OCI-LY1 (cell line): Measurements from ENCODE around the gene CASTOR2.
"Not testable (repeated sequence)": the region's sequence is repeated elsewhere in the genome, so short reads cannot be mapped to it uniquely, and the experiment has no call there.

Source experiments
- H2AFZ ChIP-seq: fragments of 200-600 bp; sonication (generic), shearing (Covaris generic); 2 replicates; pipeline ENCODE4 v1.6.0; 2014; ENCODE audit warnings: antibody characterized with exemption, mild to moderate bottlenecking, low read length
- H3F3A ChIP-seq: fragments of 200-600 bp; sonication (generic), shearing (Covaris generic); 2 replicates; pipeline ENCODE4 v1.6.0; 2014; ENCODE audit warnings: mild to moderate bottlenecking, antibody characterized with exemption, low read length, moderate library complexity; ENCODE audit not compliant: insufficient read depth
- H3K27ac ChIP-seq: fragments of 200-600 bp; sonication (generic); 2 replicates; pipeline ENCODE4 v1.5.1; 2014; ENCODE audit warnings: low read length, mixed run types, mild to moderate bottlenecking, low read depth; ENCODE audit not compliant: poor library complexity, severe bottlenecking
- H3K27me3 ChIP-seq: fragments of 200-600 bp; sonication (generic); 2 replicates; pipeline ENCODE4 v1.6.0; 2014; ENCODE audit warnings: antibody characterized with exemption, mild to moderate bottlenecking, low read length, moderate library complexity; ENCODE audit not compliant: insufficient read depth
- H3K36me3 ChIP-seq: fragments of 200-600 bp; sonication (generic); 2 replicates; pipeline ENCODE4 v1.6.1; 2014; ENCODE audit warnings: mild to moderate bottlenecking, antibody characterized with exemption, low read length, moderate library complexity, mixed read lengths; ENCODE audit not compliant: insufficient read depth
- H3K4me1 ChIP-seq: fragments of 200-600 bp; sonication (generic); 2 replicates; pipeline ENCODE4 v1.5.1; 2014; ENCODE audit warnings: mild to moderate bottlenecking, low read length, moderate library complexity; ENCODE audit not compliant: insufficient read depth, severe bottlenecking
- H3K4me2 ChIP-seq: fragments of 200-600 bp; sonication (generic), shearing (Covaris generic); 2 replicates; pipeline ENCODE4 v1.6.1; 2014; ENCODE audit warnings: low read length
- H3K4me3 ChIP-seq: fragments of 200-600 bp; sonication (generic); 2 replicates; pipeline ENCODE4 v1.5.1; 2014; ENCODE audit warnings: low read length, low read depth, mild to moderate bottlenecking, mixed read lengths; ENCODE audit not compliant: poor library complexity, severe bottlenecking
- H3K79me2 ChIP-seq: fragments of 200-600 bp; shearing (Covaris generic); 2 replicates; pipeline ENCODE4 v1.6.1; 2016; ENCODE audit warnings: mixed run types, low read length, mixed read lengths; ENCODE audit not compliant: insufficient read depth
- H3K9ac ChIP-seq: fragments of 200-600 bp; sonication (generic), shearing (Covaris generic); 2 replicates; pipeline ENCODE4 v1.6.1; 2014; ENCODE audit warnings: mild to moderate bottlenecking, low read length, mixed read lengths
- H3K9me2 ChIP-seq: fragments of 200-600 bp; sonication (generic), shearing (Covaris generic); 2 replicates; pipeline ENCODE4 v1.6.1; 2014; ENCODE audit warnings: low read depth, mild to moderate bottlenecking, low read length, mixed read lengths
- H3K9me3 ChIP-seq: fragments of 200-600 bp; shearing (Covaris generic); 2 replicates; pipeline ENCODE4 v1.6.1; 2014; ENCODE audit warnings: low read length, mixed read lengths
- H4K20me1 ChIP-seq: fragments of 200-600 bp; sonication (generic), shearing (Covaris generic); 2 replicates; pipeline ENCODE4 v1.6.0; 2016; ENCODE audit warnings: mild to moderate bottlenecking, low read length; ENCODE audit not compliant: insufficient read depth

The CASTOR2 gene

DNA sequence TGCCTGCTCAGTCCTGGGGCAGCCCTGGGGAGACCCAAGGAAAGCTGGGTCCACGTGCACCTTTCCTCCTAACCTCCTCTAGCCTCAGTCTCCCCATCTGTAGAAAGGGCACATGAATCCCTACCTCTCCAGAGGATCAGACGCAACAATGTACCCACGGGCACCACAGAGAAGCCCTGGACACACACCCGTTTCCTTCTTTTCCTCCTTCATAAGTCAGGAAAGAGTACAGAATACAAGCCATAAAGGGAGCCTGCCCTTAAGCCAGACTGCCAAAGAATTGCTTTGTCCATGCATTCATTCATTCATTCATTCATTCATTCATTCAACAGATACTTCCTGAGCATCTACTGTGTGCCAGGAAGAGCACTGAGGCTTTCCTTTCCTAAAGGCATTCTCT is 20.6 kb upstream of the CASTOR2 start:
- not testable (repeated sequence) for H4K20me1 ChIP-seq, H3K4me2 ChIP-seq, H3K4me1 ChIP-seq, H3K36me3 ChIP-seq, H3F3A ChIP-seq, H3K27ac ChIP-seq, H2AFZ ChIP-seq, H3K9me3 ChIP-seq, H3K27me3 ChIP-seq, H3K4me3 ChIP-seq, H3K9ac ChIP-seq, H3K9me2 ChIP-seq, H3K79me2 ChIP-seq

DNA sequence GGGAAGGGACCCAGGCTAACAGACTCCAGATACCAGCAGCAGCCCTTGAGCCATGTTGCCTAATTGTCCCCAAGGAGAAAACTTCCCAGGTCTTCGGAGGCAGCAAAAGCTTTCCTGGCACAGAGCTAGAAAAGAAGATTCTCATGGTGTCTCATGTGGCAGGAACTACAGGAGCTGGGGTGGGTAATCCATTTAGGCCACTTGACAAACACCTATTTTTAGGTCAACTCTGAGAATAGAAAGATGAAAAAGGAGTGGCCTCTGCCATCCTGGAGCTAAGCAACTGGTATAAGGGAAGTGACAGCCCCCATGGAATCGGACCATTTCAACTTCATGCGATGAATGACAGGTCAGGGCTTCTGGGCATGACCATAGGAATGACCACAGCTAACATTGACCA is 16.8 kb upstream of the CASTOR2 start:
- H3K79me2 ChIP-seq, H4K20me1 ChIP-seq, H3K27me3 ChIP-seq, H3K9me3 ChIP-seq, H3K4me1 ChIP-seq, H3K4me2 ChIP-seq, H3K36me3 ChIP-seq, H3F3A ChIP-seq, H2AFZ ChIP-seq, H3K9me2 ChIP-seq, H3K4me3 ChIP-seq, H3K9ac ChIP-seq, H3K27ac ChIP-seq: not testable (repeated sequence)

DNA sequence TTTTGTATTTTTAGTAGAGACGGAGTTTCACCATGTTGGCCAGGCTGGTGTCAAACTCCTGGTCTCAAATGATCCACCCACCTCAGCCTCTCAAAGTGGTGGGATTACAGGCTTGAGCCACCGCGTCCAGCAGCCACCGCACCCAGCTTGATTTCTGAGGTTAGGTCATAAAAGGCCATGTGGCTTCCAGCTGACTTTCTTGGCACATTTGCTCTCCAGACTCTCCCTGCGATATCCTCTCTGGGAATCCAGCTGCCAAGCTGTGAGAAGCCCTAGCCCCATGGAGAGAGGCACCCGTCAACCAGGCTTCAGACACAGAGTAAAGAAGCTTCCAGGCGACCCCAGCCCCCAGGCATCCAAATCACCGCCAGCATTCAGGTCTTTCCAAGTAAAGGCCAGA is 10.7 kb upstream of the CASTOR2 start:
- H3F3A ChIP-seq, H3K36me3 ChIP-seq, H4K20me1 ChIP-seq, H3K4me3 ChIP-seq, H3K79me2 ChIP-seq, H2AFZ ChIP-seq, H3K9me2 ChIP-seq, H3K27ac ChIP-seq, H3K9ac ChIP-seq, H3K4me1 ChIP-seq, H3K4me2 ChIP-seq, H3K27me3 ChIP-seq, H3K9me3 ChIP-seq: not testable (repeated sequence)

DNA sequence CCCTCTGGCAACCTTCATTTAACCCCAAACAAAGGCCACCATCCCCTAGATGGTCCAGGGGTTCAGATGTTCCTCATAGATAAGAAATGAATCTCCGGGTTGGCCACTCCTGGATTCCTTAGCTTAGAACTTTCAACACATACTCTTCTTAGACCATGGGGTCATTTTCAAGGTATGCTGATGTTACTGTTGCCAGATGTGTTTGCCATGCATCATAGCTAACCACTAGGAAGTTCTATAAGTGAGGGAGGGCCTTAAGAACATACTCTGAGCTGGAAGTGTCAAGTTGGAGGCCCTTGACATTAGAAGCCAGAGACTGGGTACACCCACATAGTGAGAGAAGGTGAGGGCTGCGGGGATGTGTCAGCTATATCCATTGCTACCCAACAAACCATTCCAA is 6.2 kb upstream of the CASTOR2 start:
- H3K9me3 ChIP-seq, H3F3A ChIP-seq, H3K4me2 ChIP-seq, H3K9ac ChIP-seq, H3K27me3 ChIP-seq, H3K27ac ChIP-seq, H3K4me1 ChIP-seq, H3K9me2 ChIP-seq, H3K36me3 ChIP-seq, H3K4me3 ChIP-seq, H2AFZ ChIP-seq, H4K20me1 ChIP-seq, H3K79me2 ChIP-seq: not testable (repeated sequence)

DNA sequence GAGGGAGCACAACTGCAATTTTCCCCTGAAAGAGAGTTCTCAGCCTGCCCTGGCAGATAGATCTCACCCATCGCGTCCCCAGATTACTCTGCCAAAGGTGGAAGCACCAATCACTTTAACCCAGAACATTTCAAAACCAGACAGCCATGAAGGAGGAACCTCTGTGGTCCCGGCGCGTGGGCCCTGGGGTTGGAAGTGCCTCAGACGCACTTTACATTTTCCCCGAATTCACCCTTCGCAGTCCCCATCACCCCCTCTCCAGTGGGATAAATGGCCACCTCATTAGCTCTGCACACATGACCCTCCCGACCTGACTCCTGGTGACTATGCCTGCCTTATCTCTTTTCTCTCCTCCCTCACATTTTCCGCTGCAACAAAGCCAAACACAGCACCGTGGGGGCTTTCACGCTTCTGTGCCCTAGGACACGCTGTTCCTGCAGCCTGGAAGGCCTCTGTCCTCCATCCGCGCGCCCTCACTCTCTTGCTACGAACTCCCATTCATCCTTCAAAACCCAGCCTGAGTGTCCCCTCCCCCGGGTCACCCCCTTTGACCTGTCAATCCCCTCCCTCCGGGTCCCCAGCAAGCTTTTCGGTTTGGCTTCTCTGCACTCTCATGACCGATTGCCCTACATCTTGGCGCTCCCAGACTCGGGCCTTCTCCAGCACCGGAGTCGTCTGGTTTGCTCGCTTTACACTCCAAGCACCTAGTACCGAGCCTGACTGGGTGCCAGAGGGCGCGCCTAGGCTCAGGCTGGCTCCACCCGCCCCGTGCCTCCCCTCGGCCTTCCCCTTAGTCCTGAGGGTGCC is 598 bp upstream of the CASTOR2 start:
- H2AFZ ChIP-seq, H3K27me3 ChIP-seq, H3K9ac ChIP-seq, H3K79me2 ChIP-seq, H3K36me3 ChIP-seq, H3K9me2 ChIP-seq, H3K9me3 ChIP-seq, H3F3A ChIP-seq, H4K20me1 ChIP-seq, H3K27ac ChIP-seq, H3K4me1 ChIP-seq: not testable (repeated sequence)
- Histone ChIP-seq H3K4me3 (peak overlapping the region; percentile 49), H3K4me2 (peak overlapping the region; percentile 53)

DNA sequence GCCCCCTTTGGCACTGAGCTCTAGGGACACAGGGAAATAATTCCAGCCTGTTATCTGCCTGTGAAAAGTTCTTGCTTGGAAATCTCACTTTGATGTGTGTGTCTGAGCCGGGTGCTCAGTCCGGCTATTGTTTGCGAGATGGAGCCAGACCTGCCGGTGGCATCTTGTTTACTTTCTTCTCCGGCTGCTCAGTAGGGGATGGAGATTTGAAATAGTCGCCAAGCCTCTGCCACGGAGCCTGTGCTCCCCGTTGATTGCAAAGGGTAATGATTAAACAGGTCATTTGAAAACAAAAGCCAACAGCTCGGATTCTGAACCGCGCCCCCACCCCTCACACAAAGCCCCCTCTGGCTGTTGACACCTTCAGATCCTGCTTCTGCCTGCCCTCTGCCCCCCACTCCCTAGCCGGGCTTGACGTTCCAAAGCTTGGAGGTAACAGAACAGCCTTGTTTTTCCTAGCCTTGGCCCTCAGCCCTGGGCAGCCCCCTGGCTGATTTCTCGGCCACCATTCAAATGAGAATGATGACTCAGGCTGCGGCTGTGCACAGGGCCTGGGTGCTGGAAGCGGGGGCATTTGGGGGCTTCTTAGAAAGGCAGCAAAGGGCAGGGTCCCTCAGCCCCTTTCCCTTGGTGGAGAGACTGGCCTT is 1.8 kb downstream of the CASTOR2 start:
- not testable (repeated sequence) for H2AFZ ChIP-seq, H3K9ac ChIP-seq, H3K27ac ChIP-seq, H3K4me1 ChIP-seq, H4K20me1 ChIP-seq, H3K27me3 ChIP-seq, H3K4me2 ChIP-seq, H3K9me2 ChIP-seq, H3F3A ChIP-seq, H3K79me2 ChIP-seq, H3K9me3 ChIP-seq, H3K36me3 ChIP-seq, H3K4me3 ChIP-seq

DNA sequence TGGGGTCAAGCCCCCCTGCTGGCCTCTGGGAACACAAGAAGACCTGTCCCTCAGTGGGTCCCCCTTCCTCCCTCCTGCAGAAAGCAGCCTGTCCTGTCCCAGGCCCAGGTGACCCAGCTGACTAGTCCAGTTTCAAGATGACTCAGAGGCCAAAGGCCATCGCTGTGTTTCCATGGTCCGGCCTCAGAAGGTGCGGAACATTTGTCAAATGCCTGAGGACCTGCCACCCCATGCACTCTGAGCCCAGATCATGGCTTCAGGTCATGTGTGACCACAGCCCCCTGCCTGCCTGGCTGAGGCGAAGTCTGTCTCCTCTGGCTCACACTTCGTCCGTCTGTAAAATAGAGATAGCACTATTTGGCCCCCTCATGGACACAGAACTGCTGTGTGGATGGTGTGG is 2.4 kb downstream of the CASTOR2 start:
- H2AFZ ChIP-seq, H3F3A ChIP-seq, H4K20me1 ChIP-seq, H3K4me1 ChIP-seq, H3K27ac ChIP-seq, H3K36me3 ChIP-seq, H3K9me3 ChIP-seq, H3K27me3 ChIP-seq, H3K4me3 ChIP-seq, H3K9me2 ChIP-seq, H3K79me2 ChIP-seq, H3K9ac ChIP-seq, H3K4me2 ChIP-seq: not testable (repeated sequence)
